Glutamatergic neuron (in vitro differentiated cells): Measurements from ENCODE around the gene TTC8. TPM values are rescaled to one million over a fixed set of nuclear protein-coding genes. Genes with fewer than 3 reads are reported as not detected.
"Not testable (repeated sequence)": the region's sequence is repeated elsewhere in the genome, so short reads cannot be mapped to it uniquely, and the experiment has no call there.

Source experiments
- DNase-seq: peaks from one replicate; pipeline ENCODE4 v3.0.0; 2022
- H3K27ac Mint-ChIP-seq: one replicate; pipeline ENCODE4 v1.8.0; 2020; ENCODE audit warnings: mild to moderate bottlenecking, mixed read lengths, inconsistent platforms; ENCODE audit not compliant: unreplicated experiment
- H3K27me3 Mint-ChIP-seq: one replicate; pipeline ENCODE4 v1.8.0; 2020; ENCODE audit warnings: mild to moderate bottlenecking, moderate library complexity, mixed read lengths, inconsistent platforms; ENCODE audit not compliant: unreplicated experiment
- H3K36me3 Mint-ChIP-seq: one replicate; pipeline ENCODE4 v1.8.0; 2020; ENCODE audit warnings: mild to moderate bottlenecking, mixed read lengths, inconsistent platforms; ENCODE audit not compliant: unreplicated experiment
- H3K4me1 Mint-ChIP-seq: one replicate; pipeline ENCODE4 v1.8.0; 2020; ENCODE audit warnings: mild to moderate bottlenecking, low read depth, mixed read lengths, inconsistent platforms; ENCODE audit not compliant: unreplicated experiment
- H3K4me3 Mint-ChIP-seq: one replicate; pipeline ENCODE4 v1.8.0; 2020; ENCODE audit warnings: mild to moderate bottlenecking, mixed read lengths, inconsistent platforms; ENCODE audit not compliant: unreplicated experiment
- H3K9me3 Mint-ChIP-seq: one replicate; pipeline ENCODE4 v1.8.0; 2020; ENCODE audit warnings: mild to moderate bottlenecking, moderate library complexity, mixed read lengths, inconsistent platforms; ENCODE audit not compliant: unreplicated experiment
- total RNA-seq: library from RNA; stranded (reverse); fragmentation: NEBNext Ultra II Directional; extraction: Animal tissue kit (Norgen Biotek cat#: 25700); gene quantifications from one replicate; pipeline ENCODE4 v1.2.1, GENCODE V29; 2021; ENCODE audit not compliant: unreplicated experiment
- TF ChIP-seq, protein P1 (sequence below): fragments of 200-600 bp; sonication (generic); IDR thresholded peaks from one replicate; pipeline ENCODE4 v1.5.0; 2021; ENCODE audit not compliant: partially characterized antibody, unreplicated experiment

TTC8 gene
- total RNA-seq, 1 donor from 2014 or later: 7.6 TPM

DNA sequence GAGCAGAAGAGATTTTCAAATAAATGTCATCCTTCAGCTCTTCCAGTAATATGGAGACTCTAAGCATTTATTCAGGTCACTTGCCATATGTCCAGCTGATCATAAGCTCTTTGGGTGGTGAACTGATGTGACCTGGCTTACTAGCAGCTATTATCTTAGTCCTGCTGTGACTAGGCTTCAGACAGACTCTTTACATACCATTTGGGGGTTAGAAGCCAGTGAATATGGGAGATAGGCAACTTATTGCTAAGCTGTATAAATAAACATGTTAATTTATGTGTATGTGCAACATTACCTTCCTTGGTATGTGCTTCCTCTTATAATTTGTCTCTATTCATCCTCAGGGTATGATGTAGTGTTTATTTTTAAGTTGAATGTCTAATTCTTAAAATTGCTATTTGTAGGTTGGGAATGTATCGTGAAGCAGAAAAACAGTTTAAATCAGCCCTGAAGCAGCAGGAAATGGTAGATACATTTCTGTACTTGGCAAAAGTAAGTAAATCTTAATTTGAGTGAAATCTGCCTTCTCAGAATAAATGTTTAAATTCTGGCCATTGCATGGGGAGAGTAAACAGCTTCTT, 32.4 kb downstream of the TTC8 start:
- Mint-ChIP-seq H3K36me3 (no peaks in the 10 kb centered on the region), H3K4me1 (peaks cover 2% of the 10 kb centered on the region)

DNA sequence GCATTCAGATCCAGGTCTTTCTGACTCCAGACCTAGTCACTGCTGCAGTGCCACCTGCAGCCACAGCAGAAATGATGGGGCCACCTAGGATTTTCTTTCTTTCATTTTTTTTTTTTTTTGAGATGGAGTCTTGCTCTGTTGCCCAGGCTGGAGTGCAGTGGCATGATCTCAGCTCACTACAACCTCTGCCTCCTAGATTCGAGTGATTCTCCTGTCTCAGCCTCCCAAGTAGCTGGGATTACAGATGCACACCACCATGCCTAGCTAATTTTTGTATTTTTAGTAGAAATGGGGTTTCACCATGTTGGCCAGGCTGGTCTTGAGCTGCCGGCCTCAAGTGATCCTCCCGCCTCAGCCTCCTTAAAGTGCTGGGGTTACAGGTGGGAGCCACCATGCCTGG, 33.4 kb downstream of the TTC8 start:
- H3K27me3 Mint-ChIP-seq, H3K4me3 Mint-ChIP-seq, H3K4me1 Mint-ChIP-seq, H3K27ac Mint-ChIP-seq, DNase-seq, H3K36me3 Mint-ChIP-seq, H3K9me3 Mint-ChIP-seq: not testable (repeated sequence)

More for the DNA sequence above, 32.4 kb downstream of the TTC8 start:
- no peak overlapping the region for H3K27ac Mint-ChIP-seq
- no peak for DNase-seq
- peaks cover 2% of the 10 kb centered on the region for H3K27me3 Mint-ChIP-seq
- TF ChIP-seq, protein P1, sequence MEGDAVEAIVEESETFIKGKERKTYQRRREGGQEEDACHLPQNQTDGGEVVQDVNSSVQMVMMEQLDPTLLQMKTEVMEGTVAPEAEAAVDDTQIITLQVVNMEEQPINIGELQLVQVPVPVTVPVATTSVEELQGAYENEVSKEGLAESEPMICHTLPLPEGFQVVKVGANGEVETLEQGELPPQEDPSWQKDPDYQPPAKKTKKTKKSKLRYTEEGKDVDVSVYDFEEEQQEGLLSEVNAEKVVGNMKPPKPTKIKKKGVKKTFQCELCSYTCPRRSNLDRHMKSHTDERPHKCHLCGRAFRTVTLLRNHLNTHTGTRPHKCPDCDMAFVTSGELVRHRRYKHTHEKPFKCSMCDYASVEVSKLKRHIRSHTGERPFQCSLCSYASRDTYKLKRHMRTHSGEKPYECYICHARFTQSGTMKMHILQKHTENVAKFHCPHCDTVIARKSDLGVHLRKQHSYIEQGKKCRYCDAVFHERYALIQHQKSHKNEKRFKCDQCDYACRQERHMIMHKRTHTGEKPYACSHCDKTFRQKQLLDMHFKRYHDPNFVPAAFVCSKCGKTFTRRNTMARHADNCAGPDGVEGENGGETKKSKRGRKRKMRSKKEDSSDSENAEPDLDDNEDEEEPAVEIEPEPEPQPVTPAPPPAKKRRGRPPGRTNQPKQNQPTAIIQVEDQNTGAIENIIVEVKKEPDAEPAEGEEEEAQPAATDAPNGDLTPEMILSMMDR: no peak
- peaks cover 4% of the 10 kb centered on the region for H3K9me3 Mint-ChIP-seq
- no peak overlapping the region for H3K4me3 Mint-ChIP-seq

DNA sequence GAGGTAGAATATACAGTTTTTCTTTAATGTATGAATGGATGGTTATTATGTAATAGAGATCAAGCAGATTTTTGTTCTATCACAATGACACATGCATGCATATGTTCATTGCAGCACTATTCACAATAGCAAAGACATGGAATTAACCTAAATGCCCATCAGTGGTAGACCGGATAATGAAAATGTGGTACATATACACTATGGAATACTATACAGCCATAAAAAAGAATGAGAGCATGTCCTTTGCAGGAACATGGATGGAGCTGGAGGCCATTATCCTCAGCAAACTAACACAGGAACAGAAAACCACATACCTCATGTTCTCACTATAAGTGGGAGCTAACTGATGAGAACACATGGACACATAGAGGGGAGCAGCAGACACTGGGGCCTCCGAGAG, 34.7 kb downstream of the TTC8 start:
- DNase-seq, H3K4me1 Mint-ChIP-seq, H3K27ac Mint-ChIP-seq, H3K36me3 Mint-ChIP-seq, H3K4me3 Mint-ChIP-seq, H3K9me3 Mint-ChIP-seq, H3K27me3 Mint-ChIP-seq: not testable (repeated sequence)

DNA sequence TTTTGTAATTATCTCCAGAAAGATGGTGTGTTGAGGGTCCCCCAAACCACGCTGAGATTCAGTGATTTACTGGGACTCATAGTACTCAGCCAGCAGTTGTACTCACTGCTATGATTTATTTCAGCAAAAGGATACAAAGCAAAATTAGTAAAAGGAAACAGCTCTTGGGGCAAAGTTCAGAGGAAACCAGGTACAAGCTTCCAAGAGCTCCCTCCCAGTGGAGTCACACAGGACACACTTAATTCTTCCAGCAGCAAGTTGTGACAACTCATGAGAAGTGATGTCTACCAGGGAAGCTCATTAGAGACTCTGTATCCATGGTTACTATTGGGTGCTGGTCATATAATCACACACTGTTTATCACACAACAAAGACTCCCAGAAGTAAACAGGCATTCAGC, 38.7 kb downstream of the TTC8 start:
- no peaks in the 10 kb centered on the region for H3K27me3 Mint-ChIP-seq
- TF ChIP-seq, protein P1: no peak
- peaks cover 4% of the 10 kb centered on the region for H3K9me3 Mint-ChIP-seq
- no peak overlapping the region for H3K4me3 Mint-ChIP-seq
- no peak for DNase-seq
- no peak overlapping the region for H3K27ac Mint-ChIP-seq
- H3K4me1 Mint-ChIP-seq: no peaks in the 10 kb centered on the region
- no peaks in the 10 kb centered on the region for H3K36me3 Mint-ChIP-seq

DNA sequence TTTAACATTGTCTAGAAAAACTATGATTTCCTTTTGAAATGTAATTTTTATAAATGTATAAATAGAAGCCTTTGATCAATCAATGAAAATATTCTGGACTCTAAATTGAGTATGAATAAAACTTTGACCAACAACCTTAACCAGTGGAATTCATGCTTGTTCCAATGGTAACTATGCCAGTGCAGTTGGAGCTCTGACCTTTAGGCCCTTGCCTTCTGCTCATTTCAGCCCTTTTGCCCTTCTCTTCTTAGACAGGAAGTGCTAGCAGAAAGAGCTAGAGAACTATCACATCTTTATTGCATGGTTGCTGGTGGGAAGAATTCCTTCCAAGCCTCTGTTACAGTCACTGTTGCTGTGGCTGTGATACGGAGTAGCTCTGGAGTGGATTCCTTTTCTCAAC, 39.7 kb downstream of the TTC8 start:
- Mint-ChIP-seq H3K27ac (no peak overlapping the region), H3K4me3 (no peak overlapping the region), H3K27me3 (no peaks in the 10 kb centered on the region), H3K9me3 (peaks cover 4% of the 10 kb centered on the region), H3K36me3 (no peaks in the 10 kb centered on the region), H3K4me1 (peaks cover 3% of the 10 kb centered on the region)
- no peak for DNase-seq
- TF ChIP-seq, protein P1: no peak

DNA sequence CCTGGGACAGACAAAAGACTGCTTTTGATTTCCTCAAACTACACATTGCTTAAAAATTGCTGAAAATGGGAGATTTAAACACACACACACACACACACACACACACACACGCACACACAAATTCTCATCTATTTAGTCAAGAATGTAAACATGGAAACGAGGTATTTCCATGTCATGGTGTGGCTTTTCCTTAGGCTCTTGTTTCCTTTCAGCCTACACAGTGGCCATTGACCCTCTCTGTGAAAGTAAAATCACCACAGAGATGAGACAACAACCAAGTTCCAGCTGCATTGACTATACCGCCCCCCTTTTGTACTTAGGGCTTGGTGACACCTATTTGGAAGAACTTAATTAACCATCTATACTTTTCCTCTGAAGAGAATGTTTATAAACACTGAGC, 41.9 kb downstream of the TTC8 start:
- Mint-ChIP-seq H3K36me3 (no peaks in the 10 kb centered on the region), H3K4me1 (peaks cover 19% of the 10 kb centered on the region), H3K27me3 (no peaks in the 10 kb centered on the region), H3K9me3 (peaks cover 9% of the 10 kb centered on the region), H3K27ac (no peak overlapping the region), H3K4me3 (no peak overlapping the region)
- DNase-seq: no peak
- TF ChIP-seq, protein P1: no peak
